OCI-LY1 (cell line): ENCODE data around the gene DYNLRB1.

ENCODE experiments used
- H2AFZ ChIP-seq: fragments of 200-600 bp; sonication (generic), shearing (Covaris generic); 2 replicates; pipeline ENCODE4 v1.6.0; 2014; ENCODE audit warnings: antibody characterized with exemption, mild to moderate bottlenecking, low read length
- H3F3A ChIP-seq: fragments of 200-600 bp; sonication (generic), shearing (Covaris generic); 2 replicates; pipeline ENCODE4 v1.6.0; 2014; ENCODE audit warnings: mild to moderate bottlenecking, antibody characterized with exemption, low read length, moderate library complexity; ENCODE audit not compliant: insufficient read depth
- H3K27ac ChIP-seq: fragments of 200-600 bp; sonication (generic); 2 replicates; pipeline ENCODE4 v1.5.1; 2014; ENCODE audit warnings: low read length, mixed run types, mild to moderate bottlenecking, low read depth; ENCODE audit not compliant: poor library complexity, severe bottlenecking
- H3K27me3 ChIP-seq: fragments of 200-600 bp; sonication (generic); 2 replicates; pipeline ENCODE4 v1.6.0; 2014; ENCODE audit warnings: antibody characterized with exemption, mild to moderate bottlenecking, low read length, moderate library complexity; ENCODE audit not compliant: insufficient read depth
- H3K36me3 ChIP-seq: fragments of 200-600 bp; sonication (generic); 2 replicates; pipeline ENCODE4 v1.6.1; 2014; ENCODE audit warnings: mild to moderate bottlenecking, antibody characterized with exemption, low read length, moderate library complexity, mixed read lengths; ENCODE audit not compliant: insufficient read depth
- H3K4me1 ChIP-seq: fragments of 200-600 bp; sonication (generic); 2 replicates; pipeline ENCODE4 v1.5.1; 2014; ENCODE audit warnings: mild to moderate bottlenecking, low read length, moderate library complexity; ENCODE audit not compliant: insufficient read depth, severe bottlenecking
- H3K4me2 ChIP-seq: fragments of 200-600 bp; sonication (generic), shearing (Covaris generic); 2 replicates; pipeline ENCODE4 v1.6.1; 2014; ENCODE audit warnings: low read length
- H3K4me3 ChIP-seq: fragments of 200-600 bp; sonication (generic); 2 replicates; pipeline ENCODE4 v1.5.1; 2014; ENCODE audit warnings: low read length, low read depth, mild to moderate bottlenecking, mixed read lengths; ENCODE audit not compliant: poor library complexity, severe bottlenecking
- H3K79me2 ChIP-seq: fragments of 200-600 bp; shearing (Covaris generic); 2 replicates; pipeline ENCODE4 v1.6.1; 2016; ENCODE audit warnings: mixed run types, low read length, mixed read lengths; ENCODE audit not compliant: insufficient read depth
- H3K9ac ChIP-seq: fragments of 200-600 bp; sonication (generic), shearing (Covaris generic); 2 replicates; pipeline ENCODE4 v1.6.1; 2014; ENCODE audit warnings: mild to moderate bottlenecking, low read length, mixed read lengths
- H3K9me2 ChIP-seq: fragments of 200-600 bp; sonication (generic), shearing (Covaris generic); 2 replicates; pipeline ENCODE4 v1.6.1; 2014; ENCODE audit warnings: low read depth, mild to moderate bottlenecking, low read length, mixed read lengths
- H3K9me3 ChIP-seq: fragments of 200-600 bp; shearing (Covaris generic); 2 replicates; pipeline ENCODE4 v1.6.1; 2014; ENCODE audit warnings: low read length, mixed read lengths
- H4K20me1 ChIP-seq: fragments of 200-600 bp; sonication (generic), shearing (Covaris generic); 2 replicates; pipeline ENCODE4 v1.6.0; 2016; ENCODE audit warnings: mild to moderate bottlenecking, low read length; ENCODE audit not compliant: insufficient read depth
- CTCF ChIP-seq: fragments of 200-600 bp; sonication (generic), shearing (Covaris generic); IDR thresholded peaks from 2 replicates; pipeline ENCODE4 v1.5.1; 2017; ENCODE audit warnings: mild to moderate bottlenecking, antibody characterized with exemption, low read length, moderate library complexity, mixed read lengths
- EZH2 ChIP-seq: fragments of 200-600 bp; sonication (generic), shearing (Covaris generic); IDR thresholded peaks from 2 replicates; pipeline ENCODE4 v1.8.0; 2017; ENCODE audit warnings: borderline replicate concordance, mixed run types, mild to moderate bottlenecking, antibody characterized with exemption, low read length, moderate library complexity, mixed read lengths

The DYNLRB1 gene

GRCh38 chr20:34510575-34510974 is 5.6 kb upstream of the DYNLRB1 start:
- no peak overlapping the region for H3K27ac ChIP-seq
- H3K4me1 ChIP-seq = peaks cover 9% of the 10 kb centered on the region
- no peak overlapping the region for H3K4me2 ChIP-seq
- no peaks in the 10 kb centered on the region for H3K79me2 ChIP-seq
- H2AFZ ChIP-seq = no peak overlapping the region
- H3K4me3 ChIP-seq = no peak overlapping the region
- peaks cover 41% of the 10 kb centered on the region for H3K36me3 ChIP-seq
- no peaks in the 10 kb centered on the region for H3K9me3 ChIP-seq
- TF ChIP-seq EZH2 (no peak), CTCF (no peak)
- no peaks in the 10 kb centered on the region; the same call in 1 of the 2 replicates for H3F3A ChIP-seq
- no peaks in the 10 kb centered on the region for H3K27me3 ChIP-seq
- no peaks in the 10 kb centered on the region for H4K20me1 ChIP-seq
- H3K9me2 ChIP-seq = no peaks in the 10 kb centered on the region
- H3K9ac ChIP-seq = no peak overlapping the region

GRCh38 chr20:34511891-34512265 is 4.3 kb upstream of the DYNLRB1 start:
- TF ChIP-seq EZH2 = no peak
- no peak for TF ChIP-seq CTCF
- no peak overlapping the region for H3K27ac ChIP-seq
- no peak overlapping the region for H3K4me3 ChIP-seq
- H3K4me1 ChIP-seq = peaks cover 9% of the 10 kb centered on the region
- peaks cover 29% of the 10 kb centered on the region; the same call in 1 of the 2 replicates for H3K36me3 ChIP-seq
- no peaks in the 10 kb centered on the region for H3K27me3 ChIP-seq
- H2AFZ ChIP-seq = no peak overlapping the region
- no peaks in the 10 kb centered on the region; the same call in 1 of the 2 replicates for H3F3A ChIP-seq
- H3K9me3 ChIP-seq = no peaks in the 10 kb centered on the region
- no peak overlapping the region for H3K4me2 ChIP-seq
- no peaks in the 10 kb centered on the region for H4K20me1 ChIP-seq
- no peak overlapping the region for H3K9ac ChIP-seq
- H3K79me2 ChIP-seq = peaks cover 2% of the 10 kb centered on the region; the same call in 1 of the 2 replicates
- no peaks in the 10 kb centered on the region for H3K9me2 ChIP-seq

GRCh38 chr20:34512266-34512954 is 3.8 kb upstream of the DYNLRB1 start:
- H3K9me2 ChIP-seq = no peaks in the 10 kb centered on the region
- H3K27me3 ChIP-seq = no peaks in the 10 kb centered on the region
- H3K27ac ChIP-seq = no peak overlapping the region
- peaks cover 14% of the 10 kb centered on the region for H3K4me1 ChIP-seq
- H3K4me2 ChIP-seq = no peak overlapping the region
- no peaks in the 10 kb centered on the region; the same call in 1 of the 2 replicates for H3F3A ChIP-seq
- TF ChIP-seq EZH2 = no peak
- no peak for TF ChIP-seq CTCF
- no peak overlapping the region for H3K9ac ChIP-seq
- no peaks in the 10 kb centered on the region for H4K20me1 ChIP-seq
- H3K9me3 ChIP-seq = no peaks in the 10 kb centered on the region
- peaks cover 7% of the 10 kb centered on the region for H3K79me2 ChIP-seq
- H3K36me3 ChIP-seq = peaks cover 27% of the 10 kb centered on the region; the same call in 1 of the 2 replicates
- H3K4me3 ChIP-seq = no peak overlapping the region
- H2AFZ ChIP-seq = no peak overlapping the region
